OCI-LY7 (cell line): ENCODE measurements around the gene CYP27C1.

Experiments used
- EZH2phosphoT487 ChIP-seq: fragments of 200-600 bp; sonication (generic); IDR thresholded peaks from 2 replicates; pipeline ENCODE4 v1.6.1; 2018; ENCODE audit warnings: low read depth, borderline replicate concordance, mild to moderate bottlenecking, mixed run types, antibody characterized with exemption, low read length, moderate library complexity, mixed read lengths
- TF ChIP-seq, protein P1 (sequence below): fragments of 200-600 bp; sonication (generic); conservative IDR thresholded peaks from 2 replicates; pipeline ENCODE4 v1.5.1; 2014; ENCODE audit warnings: mild to moderate bottlenecking, antibody characterized with exemption, low read length, moderate library complexity, mixed read lengths

GRCh38 chr2:127158614-127159290 lies 61.3 kb downstream of the CYP27C1 start:
- TF ChIP-seq, protein P1, sequence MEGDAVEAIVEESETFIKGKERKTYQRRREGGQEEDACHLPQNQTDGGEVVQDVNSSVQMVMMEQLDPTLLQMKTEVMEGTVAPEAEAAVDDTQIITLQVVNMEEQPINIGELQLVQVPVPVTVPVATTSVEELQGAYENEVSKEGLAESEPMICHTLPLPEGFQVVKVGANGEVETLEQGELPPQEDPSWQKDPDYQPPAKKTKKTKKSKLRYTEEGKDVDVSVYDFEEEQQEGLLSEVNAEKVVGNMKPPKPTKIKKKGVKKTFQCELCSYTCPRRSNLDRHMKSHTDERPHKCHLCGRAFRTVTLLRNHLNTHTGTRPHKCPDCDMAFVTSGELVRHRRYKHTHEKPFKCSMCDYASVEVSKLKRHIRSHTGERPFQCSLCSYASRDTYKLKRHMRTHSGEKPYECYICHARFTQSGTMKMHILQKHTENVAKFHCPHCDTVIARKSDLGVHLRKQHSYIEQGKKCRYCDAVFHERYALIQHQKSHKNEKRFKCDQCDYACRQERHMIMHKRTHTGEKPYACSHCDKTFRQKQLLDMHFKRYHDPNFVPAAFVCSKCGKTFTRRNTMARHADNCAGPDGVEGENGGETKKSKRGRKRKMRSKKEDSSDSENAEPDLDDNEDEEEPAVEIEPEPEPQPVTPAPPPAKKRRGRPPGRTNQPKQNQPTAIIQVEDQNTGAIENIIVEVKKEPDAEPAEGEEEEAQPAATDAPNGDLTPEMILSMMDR = no peak
- TF ChIP-seq EZH2phosphoT487 = no peak
